B cell (primary cell): Measurements from ENCODE around the gene KDM7A.

ENCODE experiments used
- EZH2 ChIP-seq: IDR thresholded peaks from 2 replicates; pipeline ENCODE4 v1.6.1; 2012; ENCODE audit warnings: borderline replicate concordance, low read depth, mild to moderate bottlenecking, moderate library complexity, low read length; ENCODE audit not compliant: insufficient read depth, poor library complexity, severe bottlenecking
- TF ChIP-seq, protein P1 (sequence below): fragments of 200-600 bp; IDR thresholded peaks from one replicate; pipeline ENCODE4 v1.8.0; 2022; ENCODE audit warnings: antibody characterized with exemption, mild to moderate bottlenecking

DNA sequence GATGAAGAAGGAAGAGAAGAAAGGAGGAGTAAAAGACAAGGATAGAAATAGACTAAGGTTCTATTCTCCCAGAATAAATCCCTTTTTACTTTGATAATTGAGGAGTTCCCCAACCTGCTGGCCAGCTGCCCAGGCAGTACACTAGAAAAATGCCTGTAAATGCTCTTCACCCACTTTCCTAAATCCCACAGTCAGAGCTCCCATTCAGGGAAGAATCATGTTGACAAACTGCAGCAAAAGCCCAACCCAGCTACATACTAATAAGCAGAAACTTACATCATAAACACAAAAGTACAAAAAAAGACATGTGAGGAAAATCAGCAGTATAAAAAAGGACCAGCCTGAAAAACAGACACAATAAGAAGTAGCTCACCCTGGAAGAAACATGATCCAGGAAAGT is 15.8 kb upstream of the KDM7A start:
- TF ChIP-seq, protein P1, sequence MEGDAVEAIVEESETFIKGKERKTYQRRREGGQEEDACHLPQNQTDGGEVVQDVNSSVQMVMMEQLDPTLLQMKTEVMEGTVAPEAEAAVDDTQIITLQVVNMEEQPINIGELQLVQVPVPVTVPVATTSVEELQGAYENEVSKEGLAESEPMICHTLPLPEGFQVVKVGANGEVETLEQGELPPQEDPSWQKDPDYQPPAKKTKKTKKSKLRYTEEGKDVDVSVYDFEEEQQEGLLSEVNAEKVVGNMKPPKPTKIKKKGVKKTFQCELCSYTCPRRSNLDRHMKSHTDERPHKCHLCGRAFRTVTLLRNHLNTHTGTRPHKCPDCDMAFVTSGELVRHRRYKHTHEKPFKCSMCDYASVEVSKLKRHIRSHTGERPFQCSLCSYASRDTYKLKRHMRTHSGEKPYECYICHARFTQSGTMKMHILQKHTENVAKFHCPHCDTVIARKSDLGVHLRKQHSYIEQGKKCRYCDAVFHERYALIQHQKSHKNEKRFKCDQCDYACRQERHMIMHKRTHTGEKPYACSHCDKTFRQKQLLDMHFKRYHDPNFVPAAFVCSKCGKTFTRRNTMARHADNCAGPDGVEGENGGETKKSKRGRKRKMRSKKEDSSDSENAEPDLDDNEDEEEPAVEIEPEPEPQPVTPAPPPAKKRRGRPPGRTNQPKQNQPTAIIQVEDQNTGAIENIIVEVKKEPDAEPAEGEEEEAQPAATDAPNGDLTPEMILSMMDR: no peak
- no peak for TF ChIP-seq EZH2
